ENCODE measurements around the gene NCL. TPM values are rescaled to one million over a fixed set of nuclear protein-coding genes. Genes with fewer than 3 reads are reported as not detected.
"Not testable (repeated sequence)": the region's sequence is repeated elsewhere in the genome, so short reads cannot be mapped to it uniquely, and the experiment has no call there.

NCL gene
- total and polyA plus RNA-seq, 2 donors: 128 to 248 TPM

DNA sequence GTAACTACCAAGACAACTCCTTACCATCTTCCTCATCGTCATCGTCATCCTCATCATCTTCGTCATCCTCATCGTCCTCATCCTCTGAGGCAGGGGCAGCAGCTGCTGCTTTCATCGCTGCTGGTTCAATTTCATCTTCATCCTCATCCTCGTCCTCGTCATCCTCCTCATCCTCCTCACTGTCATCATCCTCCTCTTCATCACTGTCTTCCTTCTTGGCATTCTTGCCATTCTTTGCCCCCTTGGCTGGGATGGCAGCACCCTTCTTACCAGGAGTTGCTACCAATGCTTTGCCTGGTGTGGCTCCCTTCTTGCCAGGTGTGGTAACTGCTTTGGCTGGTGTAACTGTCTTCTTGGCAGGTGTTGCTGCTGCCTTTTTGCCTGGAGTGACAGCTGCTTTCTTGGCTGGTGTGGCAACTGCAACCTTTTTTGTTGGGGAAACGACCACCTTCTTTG is 2.7 kb downstream of the NCL start:
- 80% methylated on average over 8 of the region's 8 CpGs for WGBS
- Histone ChIP-seq H3K27ac (ENCODE audit: low read depth) (no peak overlapping the region), H3K4me1 (ENCODE audit: insufficient read depth) (no peaks in the 10 kb centered on the region), H3K4me3 (ENCODE audit: low read depth, low read length) (no peak overlapping the region), H3K36me3 (ENCODE audit: insufficient read depth) (peaks cover 11% of the 10 kb centered on the region)
- DNase-seq (ENCODE audit: extremely low spot score): no peak

DNA sequence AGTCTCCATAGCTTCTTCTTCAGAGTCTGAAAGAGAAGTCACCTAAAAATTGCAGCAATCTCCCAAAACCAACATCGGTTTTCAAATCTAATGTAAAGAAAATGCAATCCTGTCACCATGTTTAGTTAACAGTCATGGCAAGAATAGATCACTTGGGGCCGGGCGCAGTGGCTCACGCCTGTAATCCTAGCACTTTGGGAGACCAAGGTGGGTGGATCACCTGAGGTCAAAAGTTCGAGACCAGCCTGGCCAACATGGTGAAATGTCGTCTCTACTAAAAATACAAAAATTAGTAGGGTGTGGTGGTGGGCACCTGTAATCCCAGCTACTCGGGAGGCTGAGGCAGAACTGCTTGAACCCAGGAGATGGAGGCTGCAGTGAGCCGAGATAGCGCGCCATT is 3.4 kb downstream of the NCL start:
- H3K36me3 ChIP-seq (ENCODE audit: insufficient read depth): peaks cover 11% of the 10 kb centered on the region
- H3K27ac ChIP-seq (ENCODE audit: low read depth); H3K4me1 ChIP-seq (ENCODE audit: insufficient read depth); H3K4me3 ChIP-seq (ENCODE audit: low read depth, low read length); DNase-seq (ENCODE audit: extremely low spot score): not testable (repeated sequence)
- WGBS: 92% methylated on average over 10 of the region's 10 CpGs

DNA sequence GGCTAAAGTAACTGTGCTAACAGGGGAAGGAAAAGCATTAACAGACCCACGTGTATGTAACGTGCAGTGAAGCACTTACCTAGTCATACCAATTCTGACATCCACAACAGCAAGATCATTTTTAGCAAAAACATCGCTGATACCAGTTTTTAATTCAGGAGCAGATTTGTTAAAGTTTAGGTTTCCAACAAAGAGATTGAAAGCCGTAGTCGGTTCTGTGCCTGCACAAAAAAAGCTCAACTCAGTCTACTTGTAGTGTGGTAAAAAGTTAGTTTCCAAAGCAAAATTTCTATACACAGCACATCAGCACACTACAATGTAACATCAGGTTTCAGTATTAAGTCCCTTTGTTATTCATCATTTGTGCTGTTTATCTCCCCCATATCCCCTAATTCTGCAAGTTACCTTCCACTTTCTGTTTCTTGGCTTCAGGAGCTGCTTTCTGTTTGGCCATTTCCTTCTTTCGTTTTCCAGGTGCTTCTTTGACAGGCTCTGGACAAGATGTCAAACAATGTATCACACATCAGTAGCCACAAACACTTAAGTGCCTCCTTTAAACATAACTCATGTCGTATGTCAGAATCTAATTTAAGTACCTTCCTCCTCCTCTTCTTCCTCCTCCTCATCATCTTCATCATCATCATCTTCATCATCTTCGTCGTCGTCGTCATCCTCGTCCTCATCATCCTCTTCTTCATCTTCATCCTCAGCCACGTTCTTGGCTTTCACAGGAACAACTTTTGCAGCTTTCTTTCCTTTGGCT is 4.0 kb downstream of the NCL start:
- 80% methylated on average over 13 of the region's 13 CpGs for WGBS
- Histone ChIP-seq H3K36me3 (ENCODE audit: insufficient read depth) (peaks cover 11% of the 10 kb centered on the region), H3K4me1 (ENCODE audit: insufficient read depth) (no peaks in the 10 kb centered on the region), H3K4me3 (ENCODE audit: low read depth, low read length) (no peak overlapping the region), H3K27ac (ENCODE audit: low read depth) (no peak overlapping the region)
- DNase-seq (ENCODE audit: extremely low spot score): no peak

DNA sequence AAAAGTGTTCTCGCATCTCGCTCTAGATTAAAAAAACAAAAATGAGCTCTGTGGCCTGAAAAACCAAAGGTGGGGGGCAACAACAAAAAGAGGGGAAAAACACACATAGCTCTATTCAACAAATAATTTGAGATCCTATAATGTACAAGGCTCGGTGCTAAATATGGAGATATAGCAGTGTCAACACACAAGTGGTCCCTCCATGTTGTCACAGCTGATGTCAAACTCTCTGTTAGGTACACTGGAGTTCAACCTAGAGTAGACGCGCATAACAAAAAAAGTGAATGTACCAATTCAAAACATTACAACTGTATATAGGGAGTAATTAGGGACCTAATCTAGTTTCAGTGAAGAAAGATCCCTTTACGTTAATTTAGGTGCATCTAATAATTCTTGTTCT is 5.9 kb downstream of the NCL start:
- peaks cover 11% of the 10 kb centered on the region for H3K36me3 ChIP-seq (ENCODE audit: insufficient read depth)
- H3K4me3 ChIP-seq (ENCODE audit: low read depth, low read length): no peak overlapping the region
- WGBS: 93% methylated on average over 6 of the region's 6 CpGs
- DNase-seq (ENCODE audit: extremely low spot score): no peak
- no peak overlapping the region for H3K27ac ChIP-seq (ENCODE audit: low read depth)
- no peaks in the 10 kb centered on the region for H3K4me1 ChIP-seq (ENCODE audit: insufficient read depth)

DNA sequence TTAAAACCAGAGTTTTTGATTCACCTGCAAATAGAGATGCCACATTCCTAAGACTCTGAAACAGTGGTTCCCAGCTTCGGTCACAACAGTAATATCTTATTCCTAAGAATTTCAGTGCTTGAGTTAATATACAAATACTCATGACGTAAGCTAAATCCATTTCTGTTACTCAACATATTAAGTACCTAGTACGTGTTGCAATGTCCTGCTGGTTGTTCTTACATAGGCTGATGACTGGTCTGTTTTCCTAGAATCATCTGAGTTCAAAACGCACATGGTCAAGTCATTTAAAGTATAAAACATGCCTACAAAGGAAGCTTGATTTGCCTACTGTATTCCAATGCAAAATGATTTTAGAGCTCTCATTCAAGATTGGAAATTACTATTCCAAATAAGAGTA is 7.2 kb downstream of the NCL start:
- 74% methylated on average over 4 of the region's 4 CpGs for WGBS
- peaks cover 11% of the 10 kb centered on the region for H3K36me3 ChIP-seq (ENCODE audit: insufficient read depth)
- H3K4me1 ChIP-seq (ENCODE audit: insufficient read depth): no peaks in the 10 kb centered on the region
- no peak overlapping the region for H3K27ac ChIP-seq (ENCODE audit: low read depth)
- no peak for DNase-seq (ENCODE audit: extremely low spot score)
- no peak overlapping the region for H3K4me3 ChIP-seq (ENCODE audit: low read depth, low read length)

DNA sequence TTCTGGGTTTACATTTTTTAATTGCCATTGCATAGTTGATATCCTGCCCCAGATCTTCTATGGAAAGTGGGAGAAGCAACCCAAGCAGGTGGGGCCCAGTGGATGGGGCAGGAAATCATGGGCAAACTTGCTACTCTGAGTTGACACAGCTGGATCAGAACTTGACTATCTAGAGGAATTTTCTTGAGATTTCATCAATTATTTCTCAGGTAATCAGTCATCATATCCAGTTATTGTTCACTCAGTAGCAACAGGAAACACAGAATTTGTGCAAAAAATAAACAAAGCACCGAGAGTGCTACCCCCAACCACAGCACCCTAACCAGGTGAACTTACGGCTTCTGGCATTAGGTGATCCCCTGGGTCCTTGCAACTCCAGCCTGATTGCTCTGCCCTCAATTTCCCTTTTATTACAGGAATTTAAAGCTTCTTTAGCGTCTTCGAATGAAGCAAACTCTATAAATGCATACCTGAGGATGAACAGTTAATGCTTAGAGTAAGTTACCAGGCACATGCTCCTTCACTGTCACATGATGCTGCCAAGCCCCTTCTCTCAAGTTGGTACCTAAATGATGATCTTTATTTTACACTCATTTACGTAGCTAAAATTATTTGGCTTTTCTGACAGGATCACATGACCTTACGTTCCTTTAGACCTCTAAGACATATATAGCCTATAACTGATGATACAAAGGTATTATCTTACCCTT is 7.8 kb downstream of the NCL start:
- no peak overlapping the region for H3K27ac ChIP-seq (ENCODE audit: low read depth)
- peaks cover 11% of the 10 kb centered on the region for H3K36me3 ChIP-seq (ENCODE audit: insufficient read depth)
- WGBS: 71% methylated on average over 6 of the region's 6 CpGs

DNA sequence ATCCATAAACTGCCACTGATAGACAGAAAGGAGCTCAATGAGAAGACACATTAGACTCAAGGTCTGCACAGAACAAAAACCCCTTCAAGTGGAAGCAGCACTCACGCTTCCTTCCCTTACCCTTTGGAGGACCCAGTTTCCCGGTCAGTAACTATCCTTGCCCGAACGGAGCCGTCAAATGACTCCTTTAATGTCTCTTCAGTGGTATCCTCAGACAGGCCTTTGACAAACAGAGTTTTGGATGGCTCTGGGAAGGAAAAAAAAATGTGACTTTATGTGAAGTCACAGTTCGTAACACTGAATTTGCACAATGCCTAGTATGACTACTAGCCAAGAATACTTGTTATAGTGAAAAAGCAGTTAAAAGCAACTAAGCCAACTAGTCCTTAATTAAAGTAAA is 8.4 kb downstream of the NCL start:
- WGBS: 87% methylated on average over 6 of the region's 6 CpGs
- peaks cover 11% of the 10 kb centered on the region for H3K36me3 ChIP-seq (ENCODE audit: insufficient read depth)
- H3K4me3 ChIP-seq (ENCODE audit: low read depth, low read length): no peak overlapping the region
- DNase-seq (ENCODE audit: extremely low spot score): no peak
- no peak overlapping the region for H3K27ac ChIP-seq (ENCODE audit: low read depth)
- no peaks in the 10 kb centered on the region for H3K4me1 ChIP-seq (ENCODE audit: insufficient read depth)

More for the DNA sequence above, 7.8 kb downstream of the NCL start:
- Histone ChIP-seq H3K4me3 (ENCODE audit: low read depth, low read length) (no peak overlapping the region), H3K4me1 (ENCODE audit: insufficient read depth) (no peaks in the 10 kb centered on the region)
- DNase-seq (ENCODE audit: extremely low spot score): no peak

DNA sequence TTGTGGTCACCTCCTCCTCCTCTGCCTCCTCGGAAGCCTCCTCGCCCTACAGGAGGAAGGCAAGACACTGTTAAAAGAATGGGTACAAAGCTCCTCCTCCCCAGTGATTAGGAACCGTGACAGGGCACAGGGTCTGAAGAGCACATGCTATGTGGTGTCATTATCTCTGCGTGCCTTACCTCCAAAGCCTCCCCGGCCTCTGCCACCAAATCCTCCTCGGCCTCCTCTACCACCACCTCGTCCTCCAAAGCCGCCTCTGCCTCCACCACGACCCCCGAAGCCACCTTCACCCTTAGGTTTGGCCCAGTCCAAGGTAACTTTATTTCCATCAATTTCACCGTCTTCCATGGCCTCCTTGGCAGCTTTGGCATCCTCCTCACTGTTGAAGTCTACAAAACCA is 9.1 kb downstream of the NCL start:
- H3K36me3 ChIP-seq (ENCODE audit: insufficient read depth): peaks cover 6% of the 10 kb centered on the region
- no peak overlapping the region for H3K27ac ChIP-seq (ENCODE audit: low read depth)
- no peak for DNase-seq (ENCODE audit: extremely low spot score)
- 81% methylated on average over 11 of the region's 11 CpGs for WGBS
- no peak overlapping the region for H3K4me3 ChIP-seq (ENCODE audit: low read depth, low read length)
- no peaks in the 10 kb centered on the region for H3K4me1 ChIP-seq (ENCODE audit: insufficient read depth)

DNA sequence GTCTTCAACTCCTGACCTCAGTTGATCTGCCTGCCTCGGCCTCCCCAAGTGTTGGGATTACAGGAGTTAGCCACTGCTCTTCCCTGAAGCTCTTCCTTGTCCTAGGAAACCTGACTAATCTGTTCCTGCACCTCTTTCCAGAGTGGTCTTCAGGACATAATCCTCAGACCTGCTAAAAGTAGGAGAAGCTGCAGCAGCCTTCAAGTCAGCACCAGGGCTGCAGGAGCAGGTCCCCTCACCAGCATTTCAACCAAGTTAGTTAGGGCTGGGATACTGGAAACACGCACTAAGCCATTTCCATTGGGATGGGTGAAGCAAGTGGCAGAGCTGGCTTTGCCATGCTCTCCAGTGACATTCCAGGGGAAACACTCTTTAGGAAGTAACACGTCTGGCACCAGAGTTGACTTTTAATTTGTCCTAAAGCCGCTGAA is 9.9 kb downstream of the NCL start:
- H3K4me1 ChIP-seq (ENCODE audit: insufficient read depth): no peaks in the 10 kb centered on the region
- H3K4me3 ChIP-seq (ENCODE audit: low read depth, low read length): no peak overlapping the region
- WGBS: 77% methylated on average over 4 of the region's 4 CpGs
- H3K27ac ChIP-seq (ENCODE audit: low read depth): no peak overlapping the region
- peaks cover 2% of the 10 kb centered on the region for H3K36me3 ChIP-seq (ENCODE audit: insufficient read depth)
- no peak for DNase-seq (ENCODE audit: extremely low spot score)

DNA sequence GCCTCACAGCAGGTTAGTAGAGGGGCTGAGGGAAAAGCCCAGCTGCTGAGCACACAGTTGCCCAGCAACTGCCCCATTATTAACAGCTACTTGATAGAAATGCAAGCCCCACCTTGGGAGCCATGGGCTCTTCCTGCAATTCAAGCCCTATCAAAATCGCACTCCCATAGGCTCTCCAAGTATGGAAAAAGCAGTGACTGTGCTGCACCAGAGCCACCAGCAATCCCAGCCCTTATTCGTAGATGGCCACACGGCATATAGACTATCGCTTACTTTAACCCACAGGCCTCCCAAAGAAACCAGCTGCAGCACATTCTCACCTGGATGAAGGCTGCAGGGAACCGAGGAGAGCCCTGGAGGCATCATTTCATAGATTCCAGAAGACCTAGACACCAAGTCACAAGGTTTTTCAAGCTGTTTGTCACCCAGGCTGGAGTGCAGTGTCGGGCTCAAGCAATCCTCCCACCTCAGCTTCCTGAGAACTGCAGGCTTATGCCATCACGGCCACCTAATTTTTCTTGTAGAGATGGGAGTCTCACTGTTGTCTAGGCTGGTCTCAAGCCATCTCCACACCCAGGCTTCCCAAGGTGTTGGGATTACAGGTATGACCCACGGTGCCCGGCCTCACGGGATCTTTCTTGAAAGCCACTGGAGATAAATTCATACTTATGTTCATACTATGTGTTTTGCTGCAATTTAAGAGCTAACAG is 11.3 kb downstream of the NCL start:
- DNase-seq (ENCODE audit: extremely low spot score): no peak
- 67% methylated on average over 10 of the region's 10 CpGs for WGBS
- Histone ChIP-seq H3K4me1 (ENCODE audit: insufficient read depth) (no peaks in the 10 kb centered on the region), H3K4me3 (ENCODE audit: low read depth, low read length) (no peak overlapping the region), H3K27ac (ENCODE audit: low read depth) (no peak overlapping the region), H3K36me3 (ENCODE audit: insufficient read depth) (no peaks in the 10 kb centered on the region)

DNA sequence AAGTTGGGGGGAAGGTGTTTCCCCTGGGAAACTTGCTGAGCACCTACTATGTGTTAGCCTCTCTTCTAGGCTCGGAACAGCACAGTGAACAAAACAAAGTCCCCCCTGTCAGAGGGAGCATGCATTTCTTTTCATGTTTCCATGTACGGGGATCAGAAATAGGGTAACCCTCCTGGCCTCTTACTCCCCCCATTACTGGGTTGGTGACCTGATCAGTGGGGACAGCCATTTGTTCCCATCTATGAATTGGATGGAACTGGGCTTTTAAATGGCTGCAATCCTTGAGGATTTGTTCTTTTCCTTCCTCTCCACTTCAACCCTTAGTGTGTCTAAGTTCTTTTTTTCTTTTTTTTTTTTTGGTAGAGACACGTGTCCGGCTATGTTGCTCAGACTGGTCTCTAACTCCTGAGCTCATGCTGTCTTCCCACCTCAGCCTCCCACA is 13.7 kb downstream of the NCL start:
- DNase-seq (ENCODE audit: extremely low spot score): no peak
- WGBS: 87% methylated on average over 4 of the region's 4 CpGs
- Histone ChIP-seq H3K4me1 (ENCODE audit: insufficient read depth) (no peaks in the 10 kb centered on the region), H3K4me3 (ENCODE audit: low read depth, low read length) (no peak overlapping the region), H3K27ac (ENCODE audit: low read depth) (no peak overlapping the region), H3K36me3 (ENCODE audit: insufficient read depth) (no peaks in the 10 kb centered on the region)

DNA sequence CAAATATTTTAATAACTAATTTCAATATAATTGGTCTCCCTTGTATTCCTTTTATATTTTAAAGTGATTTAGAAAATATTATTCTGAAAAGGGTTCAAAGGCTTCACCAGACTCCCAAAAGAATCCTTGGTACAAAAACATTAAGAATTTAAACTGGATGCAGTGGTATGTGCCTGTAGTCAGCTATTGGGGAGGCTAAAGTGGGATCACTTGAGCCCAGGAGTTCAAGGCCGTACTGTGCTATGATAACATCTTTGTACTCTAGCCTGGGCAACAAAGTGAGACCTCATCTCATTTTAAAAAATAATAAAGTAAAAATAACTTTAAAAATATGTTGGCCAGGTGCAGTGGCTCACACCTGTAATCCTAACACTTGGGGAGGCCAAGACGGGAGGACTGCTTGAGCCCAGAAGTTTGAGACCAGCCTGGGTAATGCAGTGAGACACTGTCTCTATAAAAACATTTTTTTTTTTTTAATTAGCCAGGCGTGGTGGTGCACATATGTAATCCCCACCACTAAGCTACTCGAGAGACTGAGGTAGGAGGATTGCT is 14.7 kb downstream of the NCL start:
- no peak overlapping the region for H3K4me3 ChIP-seq (ENCODE audit: low read depth, low read length)
- no peak overlapping the region for H3K27ac ChIP-seq (ENCODE audit: low read depth)
- H3K36me3 ChIP-seq (ENCODE audit: insufficient read depth): no peaks in the 10 kb centered on the region
- DNase-seq (ENCODE audit: extremely low spot score): no peak
- no peaks in the 10 kb centered on the region for H3K4me1 ChIP-seq (ENCODE audit: insufficient read depth)
- WGBS: 88% methylated on average over 4 of the region's 4 CpGs

DNA sequence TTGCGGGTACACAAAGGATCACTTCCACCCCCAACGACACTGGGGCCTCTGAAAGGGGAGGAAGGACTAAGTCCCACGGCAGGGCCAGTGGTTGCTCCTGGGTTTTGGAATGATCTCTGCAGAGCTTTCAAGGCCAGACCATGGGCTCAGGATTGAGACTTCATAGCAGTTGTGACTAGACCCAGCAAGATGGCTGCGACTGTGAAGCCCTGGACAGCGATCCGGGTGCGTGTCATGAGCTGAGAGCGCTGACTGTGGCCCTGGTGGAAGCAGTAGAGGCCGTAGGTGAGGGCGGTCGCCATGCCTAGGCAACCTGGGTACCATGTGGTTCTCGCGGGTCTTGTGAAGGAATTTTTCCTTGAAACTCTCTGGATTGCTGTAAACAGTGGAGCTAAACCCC is 27.3 kb downstream of the NCL start:
- WGBS: 91% methylated on average over 13 of the region's 13 CpGs
- no peak overlapping the region for H3K27ac ChIP-seq (ENCODE audit: low read depth)
- no peak overlapping the region for H3K4me3 ChIP-seq (ENCODE audit: low read depth, low read length)
- no peak for DNase-seq (ENCODE audit: extremely low spot score)
- H3K4me1 ChIP-seq (ENCODE audit: insufficient read depth): no peaks in the 10 kb centered on the region
- no peaks in the 10 kb centered on the region for H3K36me3 ChIP-seq (ENCODE audit: insufficient read depth)

Measured in urinary bladder (tissue), 4 donors.